Measurements from ENCODE around the gene CFAP410. TPM values are rescaled to one million over a fixed set of nuclear protein-coding genes. Genes with fewer than 3 reads are reported as not detected.

The CFAP410 gene
- total RNA-seq, 2 experiments from 2014 or later, result 15.1 to 20.6 TPM

DNA sequence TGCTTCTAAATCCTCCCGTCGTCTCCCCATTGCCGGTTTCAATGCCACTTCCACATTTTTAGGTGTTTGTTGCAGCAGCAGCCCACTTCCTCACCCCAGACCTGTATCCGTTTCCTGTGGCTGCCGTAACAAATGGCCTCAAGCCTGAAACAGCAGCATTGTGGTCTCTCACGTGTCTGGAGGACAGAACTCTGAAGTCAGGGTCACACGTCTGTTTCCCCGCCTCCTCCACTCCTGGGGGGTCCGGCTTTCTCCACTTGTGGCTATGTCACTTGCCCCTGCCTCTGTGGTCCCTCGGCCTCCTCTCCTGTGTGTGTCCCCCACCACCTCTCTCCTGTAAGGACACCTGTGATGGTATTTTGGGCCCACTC is 36.1 kb upstream of the CFAP410 start:
- no peak overlapping the region for H3K4me2 ChIP-seq (ENCODE audit: low read length)
- no peaks in the 10 kb centered on the region for H3K36me3 ChIP-seq (ENCODE audit: insufficient read depth, low read length)
- no peaks in the 10 kb centered on the region for H4K20me1 ChIP-seq (ENCODE audit: insufficient read depth, low read length)
- CTCF ChIA-PET (ENCODE audit: unreplicated experiment), result no interaction called here
- DNase-seq (ENCODE audit: low spot score), result no peak
- no peak for TF ChIP-seq EZH2phosphoT487 (IDR thresholded peaks at IDR 0.05; ENCODE audit: borderline replicate concordance, low read depth, low read length)
- TF ChIP-seq CTCF (conservative IDR thresholded peaks at IDR 0.05; ENCODE audit: low read length), result no peak
- H3K4me3 ChIP-seq (ENCODE audit: low read depth, low read length, poor library complexity, severe bottlenecking), result no peak overlapping the region
- no peak overlapping the region for H2AFZ ChIP-seq (ENCODE audit: low read length)
- no peaks in the 10 kb centered on the region for H3K9me2 ChIP-seq (ENCODE audit: insufficient read depth, low read length)
- POLR2A ChIA-PET, result no interaction called here
- no peaks in the 10 kb centered on the region for H3K9me3 ChIP-seq (ENCODE audit: low read length)
- no peaks in the 10 kb centered on the region for H3K4me1 ChIP-seq (ENCODE audit: insufficient read depth, low read length, poor library complexity, severe bottlenecking)
- no TSS peak for BruUV-seq (replicated peaks)
- intact Hi-C loops (cut with micrococcal nuclease; ENCODE audit: unreplicated experiment), result no loop called here
- H3K79me2 ChIP-seq (ENCODE audit: insufficient read depth, low read depth, low read length), result no peaks in the 10 kb centered on the region
- H3K27ac ChIP-seq (ENCODE audit: low read depth, low read length, poor library complexity, severe bottlenecking), result no peak overlapping the region

DNA sequence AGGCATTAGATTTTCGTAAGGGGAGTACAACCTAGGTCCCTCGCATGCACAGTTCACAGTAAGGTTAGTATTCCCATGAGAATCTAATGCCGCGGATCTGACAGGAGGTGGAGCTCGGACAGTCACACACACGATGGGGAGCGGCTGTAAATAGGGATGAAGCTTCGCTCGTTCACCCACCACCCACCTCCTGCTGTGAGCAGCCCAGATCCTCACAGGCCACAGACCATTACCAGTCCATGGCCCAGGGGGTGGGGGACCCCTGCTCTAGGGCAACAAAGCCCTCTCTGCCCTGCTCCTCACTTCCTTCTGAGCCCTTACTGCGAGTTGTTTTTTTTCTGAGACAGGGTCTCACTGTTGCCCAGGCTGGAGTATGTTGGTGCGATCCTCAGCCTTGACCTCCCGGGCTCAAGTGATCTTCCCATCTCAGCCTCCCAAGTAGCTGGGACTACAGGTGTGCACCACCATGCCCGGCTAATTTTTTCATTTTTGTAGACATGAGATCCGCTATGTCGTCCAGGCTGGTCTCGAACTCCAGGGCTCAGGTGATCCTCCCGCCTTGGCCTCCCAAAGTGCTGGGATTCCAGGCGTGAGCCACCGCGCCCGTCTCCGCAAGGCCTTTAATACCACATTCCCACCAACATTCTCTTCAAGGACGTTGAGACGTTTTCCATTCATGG is 35.6 kb upstream of the CFAP410 start:
- no peak for DNase-seq (ENCODE audit: low spot score)
- TF ChIP-seq CTCF (conservative IDR thresholded peaks at IDR 0.05; ENCODE audit: low read length) (no peak), EZH2phosphoT487 (IDR thresholded peaks at IDR 0.05; ENCODE audit: borderline replicate concordance, low read depth, low read length) (no peak)
- Histone ChIP-seq H2AFZ (ENCODE audit: low read length) (no peak overlapping the region), H3K4me2 (ENCODE audit: low read length) (no peak overlapping the region), H3K27ac (ENCODE audit: low read depth, low read length, poor library complexity, severe bottlenecking) (no peak overlapping the region), H3K36me3 (ENCODE audit: insufficient read depth, low read length) (no peaks in the 10 kb centered on the region), H4K20me1 (ENCODE audit: insufficient read depth, low read length) (no peaks in the 10 kb centered on the region), H3K79me2 (ENCODE audit: insufficient read depth, low read depth, low read length) (no peaks in the 10 kb centered on the region), H3K4me3 (ENCODE audit: low read depth, low read length, poor library complexity, severe bottlenecking) (no peak overlapping the region), H3K9me2 (ENCODE audit: insufficient read depth, low read length) (no peaks in the 10 kb centered on the region), H3K9me3 (ENCODE audit: low read length) (no peaks in the 10 kb centered on the region), H3K4me1 (ENCODE audit: insufficient read depth, low read length, poor library complexity, severe bottlenecking) (no peaks in the 10 kb centered on the region)
- ChIA-PET POLR2A (no interaction called here), CTCF (ENCODE audit: unreplicated experiment) (no interaction called here)
- no TSS peak for BruUV-seq (replicated peaks)
- intact Hi-C loops (cut with micrococcal nuclease; ENCODE audit: unreplicated experiment), result no loop called here

- no peak for DNase-seq (ENCODE audit: low spot score)
- ChIA-PET CTCF (ENCODE audit: unreplicated experiment) (no interaction called here), POLR2A (no interaction called here)
- H3K79me2 ChIP-seq (ENCODE audit: insufficient read depth, low read depth, low read length), result no peaks in the 10 kb centered on the region
- no peaks in the 10 kb centered on the region for H3K4me1 ChIP-seq (ENCODE audit: insufficient read depth, low read length, poor library complexity, severe bottlenecking)
- BruUV-seq (replicated peaks), result no TSS peak
- no peak overlapping the region for H3K27ac ChIP-seq (ENCODE audit: low read depth, low read length, poor library complexity, severe bottlenecking)
- no peak for TF ChIP-seq EZH2phosphoT487 (IDR thresholded peaks at IDR 0.05; ENCODE audit: borderline replicate concordance, low read depth, low read length)
- TF ChIP-seq CTCF (conservative IDR thresholded peaks at IDR 0.05; ENCODE audit: low read length), result no peak
- no peaks in the 10 kb centered on the region for H3K9me3 ChIP-seq (ENCODE audit: low read length)
- no peak overlapping the region for H3K4me2 ChIP-seq (ENCODE audit: low read length)
- H3K36me3 ChIP-seq (ENCODE audit: insufficient read depth, low read length), result no peaks in the 10 kb centered on the region
- H2AFZ ChIP-seq (ENCODE audit: low read length), result no peak overlapping the region
- H3K4me3 ChIP-seq (ENCODE audit: low read depth, low read length, poor library complexity, severe bottlenecking), result no peak overlapping the region
- intact Hi-C loops (cut with micrococcal nuclease; ENCODE audit: unreplicated experiment), result no loop called here
- H4K20me1 ChIP-seq (ENCODE audit: insufficient read depth, low read length), result no peaks in the 10 kb centered on the region
- no peaks in the 10 kb centered on the region for H3K9me2 ChIP-seq (ENCODE audit: insufficient read depth, low read length)
These were observed 33.4 kb upstream of the CFAP410 start for GRCh38 chr21:44372616-44373015.

All from OCI-LY7 (cell line).